ENCODE data around the gene MGAT4C.

The MGAT4C gene

GRCh38 chr12:86230516-86231146 lies 25.6 kb downstream of the MGAT4C start:
- Histone ChIP-seq H3K27me3 (no peaks in the 10 kb centered on the region), H3K27ac (no peak overlapping the region), H3K4me1 (ENCODE audit: control insufficient read depth in 1 of 2, insufficient read depth in 1 of 2, low read depth in 1 of 2, low read length in 1 of 2) (no peaks in the 10 kb centered on the region), H3K36me3 (no peaks in the 10 kb centered on the region), H3K9me3 (no peaks in the 10 kb centered on the region), H3K4me3 (ENCODE audit: low read depth in 1 of 2, low read length in 1 of 2) (no peak overlapping the region)
- TF ChIP-seq, protein P1, sequence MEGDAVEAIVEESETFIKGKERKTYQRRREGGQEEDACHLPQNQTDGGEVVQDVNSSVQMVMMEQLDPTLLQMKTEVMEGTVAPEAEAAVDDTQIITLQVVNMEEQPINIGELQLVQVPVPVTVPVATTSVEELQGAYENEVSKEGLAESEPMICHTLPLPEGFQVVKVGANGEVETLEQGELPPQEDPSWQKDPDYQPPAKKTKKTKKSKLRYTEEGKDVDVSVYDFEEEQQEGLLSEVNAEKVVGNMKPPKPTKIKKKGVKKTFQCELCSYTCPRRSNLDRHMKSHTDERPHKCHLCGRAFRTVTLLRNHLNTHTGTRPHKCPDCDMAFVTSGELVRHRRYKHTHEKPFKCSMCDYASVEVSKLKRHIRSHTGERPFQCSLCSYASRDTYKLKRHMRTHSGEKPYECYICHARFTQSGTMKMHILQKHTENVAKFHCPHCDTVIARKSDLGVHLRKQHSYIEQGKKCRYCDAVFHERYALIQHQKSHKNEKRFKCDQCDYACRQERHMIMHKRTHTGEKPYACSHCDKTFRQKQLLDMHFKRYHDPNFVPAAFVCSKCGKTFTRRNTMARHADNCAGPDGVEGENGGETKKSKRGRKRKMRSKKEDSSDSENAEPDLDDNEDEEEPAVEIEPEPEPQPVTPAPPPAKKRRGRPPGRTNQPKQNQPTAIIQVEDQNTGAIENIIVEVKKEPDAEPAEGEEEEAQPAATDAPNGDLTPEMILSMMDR (IDR thresholded peaks at IDR 0.05): no peak

GRCh38 chr12:86229772-86230171 lies 26.4 kb downstream of the MGAT4C start:
- Histone ChIP-seq H3K27me3 (no peaks in the 10 kb centered on the region), H3K9me3 (no peaks in the 10 kb centered on the region), H3K36me3 (no peaks in the 10 kb centered on the region), H3K4me1 (ENCODE audit: control insufficient read depth in 1 of 2, insufficient read depth in 1 of 2, low read depth in 1 of 2, low read length in 1 of 2) (no peaks in the 10 kb centered on the region), H3K27ac (no peak overlapping the region), H3K4me3 (ENCODE audit: low read depth in 1 of 2, low read length in 1 of 2) (no peak overlapping the region)
- TF ChIP-seq, protein P1 (IDR thresholded peaks at IDR 0.05): no peak

DNA sequence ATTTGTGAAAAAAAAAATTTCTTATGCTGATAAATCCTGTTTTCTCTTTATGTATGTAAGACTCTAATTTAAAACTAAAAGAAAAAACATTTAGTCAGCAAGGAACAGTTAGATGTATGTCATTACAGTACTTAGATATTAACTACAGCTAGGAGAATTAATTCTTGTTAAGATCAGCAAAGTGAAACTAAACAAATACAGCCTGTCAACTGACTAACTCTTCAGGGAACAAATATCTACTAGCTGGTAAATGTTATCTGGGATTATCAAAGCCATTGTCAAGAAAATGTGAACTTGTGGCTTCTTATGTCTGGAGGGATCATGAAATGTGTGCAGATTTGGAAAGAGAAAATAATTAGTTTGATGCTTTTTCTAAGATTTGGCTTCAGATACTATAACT lies 27.5 kb downstream of the MGAT4C start:
- TF ChIP-seq, protein P1 (IDR thresholded peaks at IDR 0.05): no peak
- H3K27ac ChIP-seq: no peak overlapping the region
- no peaks in the 10 kb centered on the region for H3K36me3 ChIP-seq
- H3K4me1 ChIP-seq (ENCODE audit: control insufficient read depth in 1 of 2, insufficient read depth in 1 of 2, low read depth in 1 of 2, low read length in 1 of 2): no peaks in the 10 kb centered on the region
- no peaks in the 10 kb centered on the region for H3K27me3 ChIP-seq
- H3K4me3 ChIP-seq (ENCODE audit: low read depth in 1 of 2, low read length in 1 of 2): no peak overlapping the region
- no peaks in the 10 kb centered on the region for H3K9me3 ChIP-seq

DNA sequence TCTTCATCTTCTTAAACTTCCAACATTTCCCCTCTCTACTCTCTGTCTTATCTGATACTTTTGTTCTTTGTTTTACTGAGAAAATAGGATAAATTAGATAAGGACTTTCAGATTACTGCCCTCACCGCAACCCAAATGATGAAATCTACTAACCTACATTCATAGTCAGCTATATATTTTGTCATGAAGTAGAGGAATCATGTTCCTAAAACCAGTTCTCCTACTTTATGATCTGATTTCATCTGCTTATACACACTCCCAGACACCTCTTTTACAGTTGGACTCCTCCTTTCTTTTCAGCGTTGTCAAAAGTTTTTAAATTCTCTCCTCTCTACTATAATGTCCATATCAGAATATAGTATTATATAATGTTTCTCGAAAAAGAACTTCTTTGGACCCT lies 29.7 kb downstream of the MGAT4C start:
- H3K4me3 ChIP-seq (ENCODE audit: low read depth in 1 of 2, low read length in 1 of 2): no peak overlapping the region
- no peaks in the 10 kb centered on the region for H3K4me1 ChIP-seq (ENCODE audit: control insufficient read depth in 1 of 2, insufficient read depth in 1 of 2, low read depth in 1 of 2, low read length in 1 of 2)
- no peak overlapping the region for H3K27ac ChIP-seq
- TF ChIP-seq, protein P1 (IDR thresholded peaks at IDR 0.05): no peak
- H3K9me3 ChIP-seq: no peaks in the 10 kb centered on the region
- no peaks in the 10 kb centered on the region for H3K27me3 ChIP-seq
- H3K36me3 ChIP-seq: no peaks in the 10 kb centered on the region

DNA sequence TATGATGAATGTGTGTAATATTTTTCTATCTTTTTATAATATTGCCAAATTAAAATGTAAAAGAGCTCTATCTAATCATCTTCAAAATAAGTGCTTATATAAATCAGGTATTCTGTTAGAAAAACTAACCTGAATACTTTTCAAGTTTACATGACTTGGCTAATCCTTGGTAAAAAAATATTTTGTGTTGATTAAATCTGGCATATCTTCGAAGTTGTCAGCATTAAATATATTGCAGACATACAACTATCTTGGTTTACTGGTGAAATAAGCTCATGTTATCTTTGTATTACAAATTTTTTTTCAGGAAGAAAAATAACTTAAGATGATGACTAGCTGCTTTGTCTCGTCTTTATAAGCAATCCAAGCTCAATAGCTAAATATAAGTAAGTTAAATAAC lies 39.6 kb downstream of the MGAT4C start:
- Histone ChIP-seq H3K27me3 (no peaks in the 10 kb centered on the region), H3K9me3 (no peaks in the 10 kb centered on the region), H3K4me1 (ENCODE audit: control insufficient read depth in 1 of 2, insufficient read depth in 1 of 2, low read depth in 1 of 2, low read length in 1 of 2) (no peaks in the 10 kb centered on the region), H3K4me3 (ENCODE audit: low read depth in 1 of 2, low read length in 1 of 2) (no peak overlapping the region), H3K27ac (no peak overlapping the region), H3K36me3 (no peaks in the 10 kb centered on the region)
- TF ChIP-seq, protein P1 (IDR thresholded peaks at IDR 0.05): no peak
